OCI-LY3 (cell line): Measurements from ENCODE around the gene PRPF4.

ENCODE experiments used
- EZH2phosphoT487 ChIP-seq: fragments of 200-600 bp; shearing (Covaris generic); IDR thresholded peaks from 2 replicates; pipeline ENCODE4 v1.6.1; 2018; ENCODE audit warnings: antibody characterized with exemption, mixed run types, low read depth
- TF ChIP-seq, protein P1 (sequence below): fragments of 200-600, 300-600 bp; sonication (generic); IDR thresholded peaks from 2 replicates; pipeline ENCODE4 v1.5.1; 2014; ENCODE audit warnings: antibody characterized with exemption, low read length, low read depth

DNA sequence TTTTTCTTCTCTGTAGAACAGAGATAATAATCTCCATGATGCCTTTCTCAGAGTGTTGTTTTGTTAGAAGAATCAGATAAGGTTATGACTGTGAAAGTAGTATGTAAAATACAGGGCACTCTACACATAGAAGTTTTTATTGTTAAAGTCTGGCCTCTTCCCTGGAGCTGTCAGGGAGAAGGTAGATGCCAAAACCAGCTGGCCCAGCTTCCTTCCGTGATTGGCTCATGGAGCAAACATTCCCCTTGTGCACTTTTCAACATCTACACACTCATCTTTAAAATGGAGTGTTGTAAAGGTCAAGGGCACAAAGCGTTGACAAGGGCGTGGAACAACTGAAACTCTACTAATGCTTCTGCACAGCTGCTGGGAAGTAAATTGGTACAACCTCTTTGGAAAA, 35.1 kb downstream of the PRPF4 start:
- TF ChIP-seq, protein P1, sequence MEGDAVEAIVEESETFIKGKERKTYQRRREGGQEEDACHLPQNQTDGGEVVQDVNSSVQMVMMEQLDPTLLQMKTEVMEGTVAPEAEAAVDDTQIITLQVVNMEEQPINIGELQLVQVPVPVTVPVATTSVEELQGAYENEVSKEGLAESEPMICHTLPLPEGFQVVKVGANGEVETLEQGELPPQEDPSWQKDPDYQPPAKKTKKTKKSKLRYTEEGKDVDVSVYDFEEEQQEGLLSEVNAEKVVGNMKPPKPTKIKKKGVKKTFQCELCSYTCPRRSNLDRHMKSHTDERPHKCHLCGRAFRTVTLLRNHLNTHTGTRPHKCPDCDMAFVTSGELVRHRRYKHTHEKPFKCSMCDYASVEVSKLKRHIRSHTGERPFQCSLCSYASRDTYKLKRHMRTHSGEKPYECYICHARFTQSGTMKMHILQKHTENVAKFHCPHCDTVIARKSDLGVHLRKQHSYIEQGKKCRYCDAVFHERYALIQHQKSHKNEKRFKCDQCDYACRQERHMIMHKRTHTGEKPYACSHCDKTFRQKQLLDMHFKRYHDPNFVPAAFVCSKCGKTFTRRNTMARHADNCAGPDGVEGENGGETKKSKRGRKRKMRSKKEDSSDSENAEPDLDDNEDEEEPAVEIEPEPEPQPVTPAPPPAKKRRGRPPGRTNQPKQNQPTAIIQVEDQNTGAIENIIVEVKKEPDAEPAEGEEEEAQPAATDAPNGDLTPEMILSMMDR: no peak
- no peak for TF ChIP-seq EZH2phosphoT487
